Right lobe of liver (tissue), 6 donors: Measurements from ENCODE around the gene UQCC2. TPM values are rescaled to one million over a fixed set of nuclear protein-coding genes. Genes with fewer than 3 reads are reported as not detected.

ENCODE experiments used
- ATAC-seq, 4 donors: fragments of 200-7000 bp; cut with Tn5 transposase; one replicate each; pipeline ENCODE4 v1.9.1; 2020; ENCODE audit warnings: mild to moderate bottlenecking in 4 of 4, moderate library complexity in 4 of 4
- DNase-seq, 3 donors: peaks; one replicate each; pipeline ENCODE4 v3.0.0-alpha.2; 2020
- H3K27ac ChIP-seq, 3 donors: fragments of 200-600 bp; one replicate each; pipeline ENCODE4 v1.8.0; 2022
- H3K27me3 ChIP-seq, 2 donors: fragments of 200-600 bp; one replicate each; pipeline ENCODE4 v1.8.0; 2022
- H3K36me3 ChIP-seq, 4 donors: fragments of 200-600 bp; sonication (generic) in 1 of 4; one replicate each; pipeline versions ENCODE4 v1.5.1 to v1.8.0; 2017 to 2022; ENCODE audit warnings: control low read depth in 1 of 4
- H3K4me1 ChIP-seq, 4 donors: fragments of 200-600 bp; sonication (generic) in 1 of 4; one replicate each; pipeline versions ENCODE4 v1.5.1 to v1.8.0; 2017 to 2022; ENCODE audit warnings: control low read depth in 1 of 4
- H3K4me3 ChIP-seq, 3 donors: fragments of 200-600 bp; one replicate each; pipeline ENCODE4 v1.8.0; 2022
- H3K9me3 ChIP-seq, 4 donors: fragments of 200-600 bp; sonication (generic) in 1 of 4; one replicate each; pipeline versions ENCODE4 v1.5.1 to v1.8.0; 2017 to 2022; ENCODE audit warnings: control low read depth in 1 of 4
- CTCF ChIP-seq, 4 donors: fragments of 200-600 bp in 3 of 4; fragments of 450-650 bp in 1 of 4; IDR thresholded peaks; one replicate each; pipeline versions ENCODE4 v1.5.1 to v1.8.0; 2016 to 2022; ENCODE audit warnings: antibody characterized with exemption in 4 of 4, mild to moderate bottlenecking in 2 of 4
- POLR2A ChIP-seq: fragments of 450-650 bp; IDR thresholded peaks from one replicate; pipeline ENCODE4 v1.6.1; 2017; ENCODE audit warnings: antibody characterized with exemption, mild to moderate bottlenecking
- WGBS: methylation state at CpG from one replicate; pipeline ENCODE4 v1.1.6; 2018; ENCODE audit warnings: low coverage, low lambda C conversion rate; ENCODE audit not compliant: insufficient coverage; ENCODE audit errors: missing lambda C conversion rate; 5-methylcytosine and 5-hydroxymethylcytosine counted together
- intact Hi-C, 2 donors: fragments of 100-400 bp; cut with DNase I; formaldehyde crosslinking; loops; one replicate each; pipeline versions ENCODE4 v1.11.2 to v1.14.1; 2022
- total RNA-seq, 6 experiments: library from RNA; depleted of rRNA in 2 of 6; stranded (reverse); fragments of >200 nt in 2 of 6; fragmentation: NEBNext Ultra II Directional in 3 of 6; extraction: Animal tissue kit (Norgen Biotek cat#: 25700) in 3 of 6; gene quantifications; one replicate each; pipeline versions ENCODE4 v1.1.0 to v1.2.4, GENCODE V29; 2016 to 2023
- donor health status: DM: no; HTN: yes; CAD: no.
- donor health status: DM: no; HTN: no; CAD: no.
- donor health status: DM: no; HTN: no; CAD: no.
- donor health status: DM: no; HTN: yes; CAD: no.
- donor health status: DM: no; HTN: yes; CAD: no.

The UQCC2 gene
- total RNA-seq, 6 experiments from 2014 or later: 23.7 to 38.4 (median 31.5) TPM

- no peaks in the 10 kb centered on the region for H3K27me3 ChIP-seq
- TF ChIP-seq POLR2A (no peak), CTCF (IDR thresholded peaks at IDR 0.05) (no peak)
- WGBS: 69% methylated on average over 2 of the region's 4 CpGs
- no peak overlapping the region for H3K27ac ChIP-seq
- H3K36me3 ChIP-seq: no peaks in the 10 kb centered on the region
- intact Hi-C loops: no loop called here
- no peaks in the 10 kb centered on the region for H3K9me3 ChIP-seq
- H3K4me3 ChIP-seq: no peak overlapping the region
- H3K4me1 ChIP-seq: peaks cover 0 to 45% (median 12%) of the 10 kb centered on the region in 4 donors
- no peak for DNase-seq
- ATAC-seq: no peak
Measured at GRCh38 chr6:33748841-33749240, 37.3 kb upstream of the UQCC2 start.

GRCh38 chr6:33747823-33748222 is 36.3 kb upstream of the UQCC2 start:
- no peak for DNase-seq
- H3K27me3 ChIP-seq: no peaks in the 10 kb centered on the region
- TF ChIP-seq POLR2A (no peak), CTCF (IDR thresholded peaks at IDR 0.05) (no peak)
- no CpG with 5 or more reads among the region's 5 CpGs for WGBS
- intact Hi-C loops: no loop called here
- peaks cover 0 to 53% (median 14%) of the 10 kb centered on the region in 4 donors for H3K4me1 ChIP-seq
- no peaks in the 10 kb centered on the region for H3K9me3 ChIP-seq
- no peak overlapping the region for H3K4me3 ChIP-seq
- no peak overlapping the region for H3K27ac ChIP-seq
- no peak for ATAC-seq
- H3K36me3 ChIP-seq: no peaks in the 10 kb centered on the region

GRCh38 chr6:33746651-33747100 is 35.2 kb upstream of the UQCC2 start, which contains the start of gene IP6K3:
IP6K3 (minus strand) TSS chr6:33746905; CDS start chr6:33735476, 11,429 bp downstream.
- Histone ChIP-seq H3K27me3 (no peaks in the 10 kb centered on the region), H3K4me1 (peaks cover 0 to 46% (median 14%) of the 10 kb centered on the region in 4 donors), H3K4me3 (peak within 1 kb of the TSS; percentile 34 to 54 (median 36)), H3K9me3 (no peaks in the 10 kb centered on the region), H3K27ac (peak within 1 kb of the TSS; percentile 60 to 73 (median 60)), H3K36me3 (no peaks in the 10 kb centered on the region)
- intact Hi-C loops: no loop called here
- DNase-seq (peak; percentile 70 to 80 (median 79)), ATAC-seq (peak; percentile 23 to 61 (median 36))
- TF ChIP-seq CTCF (IDR thresholded peaks at IDR 0.05) (no peak), POLR2A (peak; percentile 89)
- 41% methylated on average over 3 of the region's 10 CpGs for WGBS

GRCh38 chr6:33746036-33746600 is 34.6 kb upstream of the UQCC2 start:
- ATAC-seq: peak; percentile 6 to 43 (median 25)
- Histone ChIP-seq H3K4me1 (peaks cover 0 to 44% (median 13%) of the 10 kb centered on the region in 4 donors), H3K27me3 (no peaks in the 10 kb centered on the region), H3K9me3 (no peaks in the 10 kb centered on the region), H3K36me3 (no peaks in the 10 kb centered on the region), H3K27ac (peak overlapping the region; percentile 60 to 73 (median 60)), H3K4me3 (peak overlapping the region; percentile 34 to 54 (median 36))
- 20% methylated on average over 1 of the region's 14 CpGs for WGBS
- DNase-seq: peak in 2 of 3 donors; percentile 60 to 65
- TF ChIP-seq POLR2A (peak; percentile 1), CTCF (IDR thresholded peaks at IDR 0.05) (no peak)
- intact Hi-C loops: no loop called here
